ENCODE results near the gene VSX2. TPM values are rescaled to one million over a fixed set of nuclear protein-coding genes. Genes with fewer than 3 reads are reported as not detected.

VSX2 gene
- total RNA-seq (not detected in 2 replicates), polyA plus RNA-seq (not detected in 2 replicates)

GRCh38 chr14:74238974-74239847 lies at the start of gene VSX2:
TSS of gene VSX2 (plus strand) at chr14:74239449. CDS start at chr14:74239562, 113 bp downstream.
- Histone ChIP-seq H3K79me2 (no peaks in the 10 kb centered on the region), H3K36me3 (replicated peaks; ENCODE audit: insufficient read depth, low read depth) (no peaks in the 10 kb centered on the region), H4K20me1 (ENCODE audit: insufficient read depth, poor library complexity, severe bottlenecking) (no peaks in the 10 kb centered on the region), H3K4me3 (no peak within 1 kb of the TSS), H3K4me1 (ENCODE audit: insufficient read depth) (peaks cover 15% of the 10 kb centered on the region), H3K9me3 (ENCODE audit: low read depth) (no peaks in the 10 kb centered on the region), H3K9me2 (replicated peaks; ENCODE audit: insufficient read depth) (no peaks in the 10 kb centered on the region), H2AFZ (peak within 1 kb of the TSS; percentile 78), H3K27me3 (peaks cover 94% of the 10 kb centered on the region), H3K27ac (no peak within 1 kb of the TSS), H3K4me2 (peak within 1 kb of the TSS; percentile 73)
- WGBS (ENCODE audit: low lambda C conversion rate, missing lambda C conversion rate) = 8% methylated on average over 32 of the region's 40 CpGs
- TF ChIP-seq EZH2phosphoT487 (IDR thresholded peaks at IDR 0.05; ENCODE audit: low read depth, severe bottlenecking, unreplicated experiment) (no peak), EZH2 (IDR thresholded peaks at IDR 0.05; ENCODE audit: borderline replicate concordance) (no peak)
- TF ChIP-seq, protein P1, sequence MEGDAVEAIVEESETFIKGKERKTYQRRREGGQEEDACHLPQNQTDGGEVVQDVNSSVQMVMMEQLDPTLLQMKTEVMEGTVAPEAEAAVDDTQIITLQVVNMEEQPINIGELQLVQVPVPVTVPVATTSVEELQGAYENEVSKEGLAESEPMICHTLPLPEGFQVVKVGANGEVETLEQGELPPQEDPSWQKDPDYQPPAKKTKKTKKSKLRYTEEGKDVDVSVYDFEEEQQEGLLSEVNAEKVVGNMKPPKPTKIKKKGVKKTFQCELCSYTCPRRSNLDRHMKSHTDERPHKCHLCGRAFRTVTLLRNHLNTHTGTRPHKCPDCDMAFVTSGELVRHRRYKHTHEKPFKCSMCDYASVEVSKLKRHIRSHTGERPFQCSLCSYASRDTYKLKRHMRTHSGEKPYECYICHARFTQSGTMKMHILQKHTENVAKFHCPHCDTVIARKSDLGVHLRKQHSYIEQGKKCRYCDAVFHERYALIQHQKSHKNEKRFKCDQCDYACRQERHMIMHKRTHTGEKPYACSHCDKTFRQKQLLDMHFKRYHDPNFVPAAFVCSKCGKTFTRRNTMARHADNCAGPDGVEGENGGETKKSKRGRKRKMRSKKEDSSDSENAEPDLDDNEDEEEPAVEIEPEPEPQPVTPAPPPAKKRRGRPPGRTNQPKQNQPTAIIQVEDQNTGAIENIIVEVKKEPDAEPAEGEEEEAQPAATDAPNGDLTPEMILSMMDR (IDR thresholded peaks at IDR 0.05; ENCODE audit: poor library complexity) = no peak
- DNase-seq (ENCODE audit: low spot score) = no peak

DNA sequence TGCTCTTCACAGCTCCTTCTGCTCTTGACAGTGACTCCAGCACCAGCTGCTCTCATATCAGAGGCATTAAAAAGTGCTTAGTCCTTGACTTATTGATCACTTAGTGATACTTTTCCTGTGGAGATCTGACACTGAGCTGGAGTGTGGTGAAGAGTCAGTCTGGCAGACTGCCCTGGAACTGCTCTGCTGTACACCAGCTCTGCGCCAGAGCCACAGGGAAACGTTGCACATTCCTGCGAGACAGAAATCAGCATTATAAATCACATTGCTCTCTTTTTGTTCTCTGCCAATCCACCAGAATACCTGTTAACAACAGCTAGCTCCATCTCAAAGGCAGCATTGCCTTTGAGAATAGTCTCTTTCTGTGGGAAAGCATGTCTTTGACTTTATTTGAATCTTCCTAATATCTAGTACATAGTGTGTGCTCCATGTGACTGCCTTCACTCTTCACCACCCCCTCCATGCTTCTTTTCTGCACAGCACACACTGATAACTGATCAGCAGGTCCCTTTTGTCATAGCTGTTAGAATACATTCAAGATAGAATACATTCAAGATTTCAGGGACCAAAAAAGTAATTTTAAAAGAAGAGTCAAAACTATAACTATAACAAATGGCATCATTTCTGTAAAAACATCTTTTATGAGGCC lies 48.2 kb upstream of the VSX2 start:
- H3K27ac ChIP-seq = no peak overlapping the region
- no peaks in the 10 kb centered on the region for H3K9me2 ChIP-seq (replicated peaks; ENCODE audit: insufficient read depth)
- H2AFZ ChIP-seq = no peak overlapping the region
- no peaks in the 10 kb centered on the region for H3K79me2 ChIP-seq
- no peaks in the 10 kb centered on the region for H4K20me1 ChIP-seq (ENCODE audit: insufficient read depth, poor library complexity, severe bottlenecking)
- H3K4me1 ChIP-seq (ENCODE audit: insufficient read depth) = no peaks in the 10 kb centered on the region
- no peak overlapping the region for H3K4me2 ChIP-seq
- DNase-seq (ENCODE audit: low spot score) = no peak
- H3K27me3 ChIP-seq = no peaks in the 10 kb centered on the region
- TF ChIP-seq EZH2phosphoT487 (IDR thresholded peaks at IDR 0.05; ENCODE audit: low read depth, severe bottlenecking, unreplicated experiment) (no peak), EZH2 (IDR thresholded peaks at IDR 0.05; ENCODE audit: borderline replicate concordance) (no peak)
- TF ChIP-seq, protein P1 (IDR thresholded peaks at IDR 0.05; ENCODE audit: poor library complexity) = no peak
- no peak overlapping the region for H3K4me3 ChIP-seq
- no peaks in the 10 kb centered on the region for H3K9me3 ChIP-seq (ENCODE audit: low read depth)
- 69% methylated on average over 3 of the region's 3 CpGs for WGBS (ENCODE audit: low lambda C conversion rate, missing lambda C conversion rate)
- no peaks in the 10 kb centered on the region for H3K36me3 ChIP-seq (replicated peaks; ENCODE audit: insufficient read depth, low read depth)

GRCh38 chr14:74194506-74195274 lies 44.6 kb upstream of the VSX2 start:
- Histone ChIP-seq H3K27me3 (no peaks in the 10 kb centered on the region), H3K4me3 (no peak overlapping the region), H3K36me3 (replicated peaks; ENCODE audit: insufficient read depth, low read depth) (no peaks in the 10 kb centered on the region), H3K4me1 (ENCODE audit: insufficient read depth) (no peaks in the 10 kb centered on the region), H3K9me3 (ENCODE audit: low read depth) (no peaks in the 10 kb centered on the region), H4K20me1 (ENCODE audit: insufficient read depth, poor library complexity, severe bottlenecking) (no peaks in the 10 kb centered on the region), H3K79me2 (no peaks in the 10 kb centered on the region), H3K4me2 (no peak overlapping the region), H2AFZ (no peak overlapping the region), H3K9me2 (replicated peaks; ENCODE audit: insufficient read depth) (no peaks in the 10 kb centered on the region), H3K27ac (no peak overlapping the region)
- no peak for DNase-seq (ENCODE audit: low spot score)
- TF ChIP-seq EZH2phosphoT487 (IDR thresholded peaks at IDR 0.05; ENCODE audit: low read depth, severe bottlenecking, unreplicated experiment) = no peak
- no peak for TF ChIP-seq EZH2 (IDR thresholded peaks at IDR 0.05; ENCODE audit: borderline replicate concordance)
- TF ChIP-seq, protein P1 (IDR thresholded peaks at IDR 0.05; ENCODE audit: poor library complexity) = no peak
- WGBS (ENCODE audit: low lambda C conversion rate, missing lambda C conversion rate) = 97% methylated on average over 8 of the region's 8 CpGs
